ENCODE measurements around the gene CNN3. TPM values are rescaled to one million over a fixed set of nuclear protein-coding genes. Genes with fewer than 3 reads are reported as not detected.

CNN3 gene
- total RNA-seq, 2 experiments from 2014 or later, result 1.1 to 1.4 TPM

- H3K4me1 ChIP-seq (ENCODE audit: insufficient read depth, low read length), result no peaks in the 10 kb centered on the region
- Mint-ChIP-seq H3K27ac (no peak overlapping the region), H3K9me3 (no peaks in the 10 kb centered on the region), H3K27me3 (no peaks in the 10 kb centered on the region), H3K4me1 (ENCODE audit: low read depth) (no peaks in the 10 kb centered on the region), H3K4me3 (no peak overlapping the region), H3K36me3 (ENCODE audit: low read depth) (no peaks in the 10 kb centered on the region)
- TF ChIP-seq, protein P1, sequence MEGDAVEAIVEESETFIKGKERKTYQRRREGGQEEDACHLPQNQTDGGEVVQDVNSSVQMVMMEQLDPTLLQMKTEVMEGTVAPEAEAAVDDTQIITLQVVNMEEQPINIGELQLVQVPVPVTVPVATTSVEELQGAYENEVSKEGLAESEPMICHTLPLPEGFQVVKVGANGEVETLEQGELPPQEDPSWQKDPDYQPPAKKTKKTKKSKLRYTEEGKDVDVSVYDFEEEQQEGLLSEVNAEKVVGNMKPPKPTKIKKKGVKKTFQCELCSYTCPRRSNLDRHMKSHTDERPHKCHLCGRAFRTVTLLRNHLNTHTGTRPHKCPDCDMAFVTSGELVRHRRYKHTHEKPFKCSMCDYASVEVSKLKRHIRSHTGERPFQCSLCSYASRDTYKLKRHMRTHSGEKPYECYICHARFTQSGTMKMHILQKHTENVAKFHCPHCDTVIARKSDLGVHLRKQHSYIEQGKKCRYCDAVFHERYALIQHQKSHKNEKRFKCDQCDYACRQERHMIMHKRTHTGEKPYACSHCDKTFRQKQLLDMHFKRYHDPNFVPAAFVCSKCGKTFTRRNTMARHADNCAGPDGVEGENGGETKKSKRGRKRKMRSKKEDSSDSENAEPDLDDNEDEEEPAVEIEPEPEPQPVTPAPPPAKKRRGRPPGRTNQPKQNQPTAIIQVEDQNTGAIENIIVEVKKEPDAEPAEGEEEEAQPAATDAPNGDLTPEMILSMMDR (IDR thresholded peaks at IDR 0.05), result no peak
- H3K27me3 ChIP-seq (ENCODE audit: control insufficient read depth in 1 of 2, insufficient read depth in 2 of 2, low read length in 2 of 2), result no peaks in the 10 kb centered on the region
- no peak overlapping the region for H3K27ac ChIP-seq (ENCODE audit: low read depth in 1 of 2, low read length in 2 of 2)
- no peak overlapping the region for H3K4me3 ChIP-seq (ENCODE audit: low read length)
- CTCF ChIA-PET, result no interaction called here
- H3K36me3 ChIP-seq (ENCODE audit: insufficient read depth, low read length), result no peaks in the 10 kb centered on the region
- H3K9me3 ChIP-seq (ENCODE audit: control insufficient read depth in 1 of 2, insufficient read depth in 1 of 2, low read length in 2 of 2), result no peaks in the 10 kb centered on the region
- intact Hi-C loops (cut with DNase I, micrococcal nuclease), result no loop called here
- no peak for DNase-seq
- no peak for ATAC-seq (ENCODE audit: poor library complexity)
- POLR2A ChIA-PET, result no interaction called here
Measured at GRCh38 chr1:94969137-94969536, 42.2 kb upstream of the CNN3 start.

DNA sequence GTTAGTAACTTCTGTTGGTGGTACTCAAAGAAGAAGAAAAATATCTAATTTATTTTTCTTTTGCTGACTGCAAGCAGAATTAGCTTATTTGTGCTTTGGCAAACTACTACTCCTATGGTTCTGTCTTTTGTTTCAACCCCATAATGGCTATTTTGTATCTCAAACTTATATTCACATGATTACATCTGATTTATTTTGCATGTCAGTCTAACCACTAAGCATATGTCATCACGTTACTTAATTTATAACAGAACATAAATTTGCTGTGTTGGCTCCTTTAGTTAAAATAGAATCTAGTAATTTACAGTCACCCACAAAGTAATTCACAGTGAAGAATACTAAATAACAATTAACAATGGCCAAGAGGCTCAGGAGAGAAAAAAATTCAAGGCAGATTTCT, 39.1 kb upstream of the CNN3 start:
- CTCF ChIA-PET, result no interaction called here
- Mint-ChIP-seq H3K4me3 (no peak overlapping the region), H3K4me1 (ENCODE audit: low read depth) (peaks cover 18% of the 10 kb centered on the region), H3K27ac (no peak overlapping the region), H3K27me3 (no peaks in the 10 kb centered on the region), H3K36me3 (ENCODE audit: low read depth) (peaks cover 3% of the 10 kb centered on the region), H3K9me3 (no peaks in the 10 kb centered on the region)
- no peaks in the 10 kb centered on the region for H3K9me3 ChIP-seq (ENCODE audit: control insufficient read depth in 1 of 2, insufficient read depth in 1 of 2, low read length in 2 of 2)
- POLR2A ChIA-PET, result no interaction called here
- no peak overlapping the region for H3K27ac ChIP-seq (ENCODE audit: low read depth in 1 of 2, low read length in 2 of 2)
- H3K4me3 ChIP-seq (ENCODE audit: low read length), result no peak overlapping the region
- DNase-seq (no peak), ATAC-seq (ENCODE audit: poor library complexity) (no peak)
- H3K4me1 ChIP-seq (ENCODE audit: insufficient read depth, low read length), result peaks cover 6% of the 10 kb centered on the region
- no peaks in the 10 kb centered on the region for H3K27me3 ChIP-seq (ENCODE audit: control insufficient read depth in 1 of 2, insufficient read depth in 2 of 2, low read length in 2 of 2)
- intact Hi-C loops (cut with DNase I, micrococcal nuclease), result no loop called here
- TF ChIP-seq, protein P1 (IDR thresholded peaks at IDR 0.05), result no peak
- H3K36me3 ChIP-seq (ENCODE audit: insufficient read depth, low read length), result no peaks in the 10 kb centered on the region

DNA sequence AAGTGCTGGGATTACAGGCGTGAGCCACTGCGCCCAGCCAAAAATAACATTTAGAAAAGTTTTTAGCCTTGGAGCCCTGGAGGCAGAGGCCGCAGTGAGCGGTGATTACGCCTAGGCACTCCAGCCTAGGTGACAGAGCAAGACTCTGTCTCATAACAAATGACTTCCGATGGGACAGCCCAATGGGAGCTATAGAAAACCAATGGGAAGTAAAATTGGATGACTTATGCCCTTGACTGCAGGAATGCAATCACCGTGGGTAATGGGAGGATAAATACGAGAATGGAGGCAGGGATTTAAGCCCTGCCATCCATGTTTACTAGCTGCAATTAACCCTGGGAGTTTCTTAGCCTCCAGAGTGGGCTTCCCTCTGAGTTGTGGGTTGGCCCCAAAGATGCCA, 37.0 kb upstream of the CNN3 start:
- peaks cover 18% of the 10 kb centered on the region for H3K4me1 Mint-ChIP-seq (ENCODE audit: low read depth)
- ATAC-seq (ENCODE audit: poor library complexity) (no peak), DNase-seq (no peak)
- H3K4me3 ChIP-seq (ENCODE audit: low read length), result no peak overlapping the region
- H3K36me3 Mint-ChIP-seq (ENCODE audit: low read depth), result peaks cover 3% of the 10 kb centered on the region
- H3K36me3 ChIP-seq (ENCODE audit: insufficient read depth, low read length), result no peaks in the 10 kb centered on the region
- H3K27ac Mint-ChIP-seq, result no peak overlapping the region
- peaks cover 6% of the 10 kb centered on the region for H3K4me1 ChIP-seq (ENCODE audit: insufficient read depth, low read length)
- ChIA-PET CTCF (no interaction called here), POLR2A (no interaction called here)
- no peaks in the 10 kb centered on the region for H3K9me3 Mint-ChIP-seq
- H3K27me3 Mint-ChIP-seq, result no peaks in the 10 kb centered on the region
- H3K4me3 Mint-ChIP-seq, result no peak overlapping the region
- H3K27ac ChIP-seq (ENCODE audit: low read depth in 1 of 2, low read length in 2 of 2), result no peak overlapping the region
- no peaks in the 10 kb centered on the region for H3K27me3 ChIP-seq (ENCODE audit: control insufficient read depth in 1 of 2, insufficient read depth in 2 of 2, low read length in 2 of 2)
- TF ChIP-seq, protein P1 (IDR thresholded peaks at IDR 0.05), result no peak
- H3K9me3 ChIP-seq (ENCODE audit: control insufficient read depth in 1 of 2, insufficient read depth in 1 of 2, low read length in 2 of 2), result no peaks in the 10 kb centered on the region
- intact Hi-C loops (cut with DNase I, micrococcal nuclease), result no loop called here
